ENCODE measurements around the gene USP20. TPM values are rescaled to one million over a fixed set of nuclear protein-coding genes. Genes with fewer than 3 reads are reported as not detected.

Gene USP20
- total RNA-seq, 4 donors from 2014 or later = 15.8 to 36.3 (median 22.6) TPM

DNA sequence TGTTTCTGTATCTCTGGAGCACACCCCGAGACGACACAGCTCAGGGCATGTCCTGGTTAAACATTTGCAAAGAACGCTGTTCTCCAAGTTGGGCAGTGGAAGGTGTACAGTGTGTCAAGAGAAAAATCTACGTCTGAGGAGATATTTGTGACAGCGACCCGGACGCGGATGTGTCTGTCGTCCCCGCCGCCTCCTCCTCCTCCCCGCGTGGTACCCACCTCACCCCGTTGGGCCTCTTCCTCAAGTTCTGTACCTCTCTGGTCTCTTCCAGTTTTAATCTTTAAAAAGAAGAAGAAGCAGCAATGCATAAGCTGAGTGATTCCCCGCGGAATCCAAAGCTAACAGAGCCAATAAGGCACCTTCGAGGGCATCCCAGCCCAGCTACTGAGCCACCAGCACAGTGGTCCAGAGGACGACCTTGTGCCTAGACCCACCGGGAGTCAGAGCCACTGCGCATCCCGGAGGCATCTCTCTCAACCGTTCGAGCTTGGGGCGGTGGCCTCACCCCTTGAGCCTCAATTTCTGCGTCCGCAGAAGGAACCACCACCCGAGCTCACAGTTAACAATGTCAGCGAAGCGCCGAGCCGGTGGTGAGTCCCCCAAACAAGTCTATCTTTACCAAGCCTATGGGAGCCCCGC lies 650 bp upstream of the USP20 start:
- TF ChIP-seq POLR2A (IDR thresholded peaks at IDR 0.05) = no peak
- TF ChIP-seq, protein P1, sequence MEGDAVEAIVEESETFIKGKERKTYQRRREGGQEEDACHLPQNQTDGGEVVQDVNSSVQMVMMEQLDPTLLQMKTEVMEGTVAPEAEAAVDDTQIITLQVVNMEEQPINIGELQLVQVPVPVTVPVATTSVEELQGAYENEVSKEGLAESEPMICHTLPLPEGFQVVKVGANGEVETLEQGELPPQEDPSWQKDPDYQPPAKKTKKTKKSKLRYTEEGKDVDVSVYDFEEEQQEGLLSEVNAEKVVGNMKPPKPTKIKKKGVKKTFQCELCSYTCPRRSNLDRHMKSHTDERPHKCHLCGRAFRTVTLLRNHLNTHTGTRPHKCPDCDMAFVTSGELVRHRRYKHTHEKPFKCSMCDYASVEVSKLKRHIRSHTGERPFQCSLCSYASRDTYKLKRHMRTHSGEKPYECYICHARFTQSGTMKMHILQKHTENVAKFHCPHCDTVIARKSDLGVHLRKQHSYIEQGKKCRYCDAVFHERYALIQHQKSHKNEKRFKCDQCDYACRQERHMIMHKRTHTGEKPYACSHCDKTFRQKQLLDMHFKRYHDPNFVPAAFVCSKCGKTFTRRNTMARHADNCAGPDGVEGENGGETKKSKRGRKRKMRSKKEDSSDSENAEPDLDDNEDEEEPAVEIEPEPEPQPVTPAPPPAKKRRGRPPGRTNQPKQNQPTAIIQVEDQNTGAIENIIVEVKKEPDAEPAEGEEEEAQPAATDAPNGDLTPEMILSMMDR (IDR thresholded peaks at IDR 0.05) = no peak
- Histone ChIP-seq H3K27ac (peak overlapping the region; percentile 84 to 88 (median 86)), H3K4me3 (peak overlapping the region; percentile 69 to 94 (median 76)), H3K9me3 (no peaks in the 10 kb centered on the region), H3K4me1 (peaks cover 0 to 33% (median 11%) of the 10 kb centered on the region in 4 donors), H3K27me3 (no peaks in the 10 kb centered on the region), H3K36me3 (peaks cover 0 to 37% (median 0%) of the 10 kb centered on the region in 3 donors)
- DNase-seq = peak in 2 of 3 donors; percentile 50 to 66

DNA sequence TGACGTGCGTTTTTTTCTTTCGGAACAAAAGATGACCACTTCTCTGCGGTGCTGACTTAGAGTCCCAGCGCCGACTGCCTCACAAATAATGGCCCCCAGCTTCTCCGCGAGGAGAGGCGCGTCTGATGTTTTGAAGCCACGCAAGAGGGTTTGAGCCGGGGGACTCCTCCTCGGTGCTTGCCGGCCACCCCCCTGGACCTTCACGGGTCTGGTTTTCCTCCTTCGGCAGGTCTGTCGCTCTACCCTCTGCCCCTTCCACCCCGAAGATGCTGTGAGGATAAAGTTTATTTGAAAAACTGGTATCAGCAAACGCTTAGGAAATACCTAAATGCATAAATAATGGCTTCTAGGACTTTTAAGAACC lies 584 bp downstream of the USP20 start:
- Histone ChIP-seq H3K4me3 (peak overlapping the region; percentile 69 to 94 (median 76)), H3K9me3 (no peaks in the 10 kb centered on the region), H3K27me3 (no peaks in the 10 kb centered on the region), H3K4me1 (peaks cover 0 to 36% (median 11%) of the 10 kb centered on the region in 4 donors), H3K36me3 (peaks cover 0 to 24% (median 0%) of the 10 kb centered on the region in 3 donors), H3K27ac (peak overlapping the region; percentile 84 to 88 (median 86))
- TF ChIP-seq, protein P1 (IDR thresholded peaks at IDR 0.05) = no peak
- TF ChIP-seq POLR2A (IDR thresholded peaks at IDR 0.05) = no peak
- DNase-seq = no peak

DNA sequence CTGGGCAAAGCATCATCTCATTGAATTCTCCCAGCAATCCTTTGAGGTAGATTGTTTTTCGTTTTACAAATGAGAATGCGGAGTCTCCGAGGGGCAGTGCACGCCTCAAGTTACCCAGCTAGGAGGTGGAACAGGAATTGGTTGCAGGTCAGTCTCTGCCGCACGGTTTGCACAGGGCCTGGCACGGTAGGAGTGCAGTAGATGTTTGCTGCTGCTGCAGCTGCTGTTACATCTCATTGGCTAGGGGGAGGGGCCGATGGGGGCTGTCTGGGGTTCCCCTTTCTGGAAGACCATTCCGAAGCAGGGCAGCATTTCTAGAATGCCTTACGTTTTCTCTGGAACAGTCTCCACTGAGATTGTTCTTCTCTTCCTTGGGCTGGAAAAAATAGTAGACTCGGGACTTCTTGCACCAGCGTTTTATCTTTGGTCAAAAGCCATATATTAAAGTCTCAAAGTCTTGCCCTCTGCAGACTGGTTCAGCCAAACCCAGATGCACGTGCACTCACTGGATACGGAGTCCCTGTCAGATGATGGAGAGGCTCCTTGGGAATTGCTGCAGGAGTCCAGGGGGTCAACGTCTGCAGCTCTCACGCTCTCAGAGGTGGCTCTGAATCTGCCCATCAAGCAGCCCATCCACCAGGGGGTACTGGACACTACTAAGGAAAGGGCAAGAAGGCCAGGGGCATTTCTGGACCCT lies 1.2 kb downstream of the USP20 start:
- H3K4me1 ChIP-seq = peaks cover 0 to 36% (median 11%) of the 10 kb centered on the region in 4 donors
- no peaks in the 10 kb centered on the region for H3K27me3 ChIP-seq
- no peak for TF ChIP-seq POLR2A (IDR thresholded peaks at IDR 0.05)
- TF ChIP-seq, protein P1 (IDR thresholded peaks at IDR 0.05) = no peak
- peak overlapping the region in 1 of 4 donors; percentile 88 for H3K27ac ChIP-seq
- H3K4me3 ChIP-seq = peak overlapping the region; percentile 69 to 94 (median 76)
- DNase-seq = peak in 2 of 3 donors; percentile 73 to 75
- H3K9me3 ChIP-seq = no peaks in the 10 kb centered on the region
- peaks cover 0 to 18% (median 0%) of the 10 kb centered on the region in 3 donors for H3K36me3 ChIP-seq

DNA sequence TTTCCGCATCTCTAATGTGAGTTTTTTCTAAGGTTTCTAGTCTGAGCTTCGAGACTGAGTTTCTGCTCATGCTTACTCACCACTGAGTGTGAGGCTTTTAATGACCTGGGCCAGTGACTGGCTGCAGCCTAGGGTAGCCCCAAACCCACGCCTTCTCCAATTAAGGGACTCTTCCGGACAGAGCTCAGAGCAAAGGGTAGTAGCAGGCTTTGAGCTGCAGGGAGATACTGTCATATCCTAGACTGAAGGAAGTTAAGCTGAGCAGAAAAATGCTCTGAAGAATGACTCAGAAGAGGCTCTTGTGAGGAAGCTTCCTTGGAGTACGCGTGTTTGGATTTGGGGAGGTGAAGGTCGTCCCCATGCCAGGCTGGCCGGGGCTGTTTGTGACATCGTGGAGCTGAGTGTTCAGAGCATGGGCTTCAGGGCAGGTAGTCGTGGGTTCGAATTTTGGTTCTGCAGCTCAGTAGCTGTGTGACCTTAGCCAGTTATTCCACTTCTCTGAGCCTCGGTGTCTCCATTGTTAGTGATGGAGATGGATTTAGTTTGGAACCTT lies 3.5 kb downstream of the USP20 start:
- peaks cover 0 to 31% (median 10%) of the 10 kb centered on the region in 4 donors for H3K4me1 ChIP-seq
- H3K9me3 ChIP-seq = no peaks in the 10 kb centered on the region
- H3K27me3 ChIP-seq = no peaks in the 10 kb centered on the region
- no peak for DNase-seq
- no peaks in the 10 kb centered on the region for H3K36me3 ChIP-seq
- H3K4me3 ChIP-seq = no peak overlapping the region
- no peak for TF ChIP-seq POLR2A (IDR thresholded peaks at IDR 0.05)
- TF ChIP-seq, protein P1 (IDR thresholded peaks at IDR 0.05) = no peak
- H3K27ac ChIP-seq = no peak overlapping the region

DNA sequence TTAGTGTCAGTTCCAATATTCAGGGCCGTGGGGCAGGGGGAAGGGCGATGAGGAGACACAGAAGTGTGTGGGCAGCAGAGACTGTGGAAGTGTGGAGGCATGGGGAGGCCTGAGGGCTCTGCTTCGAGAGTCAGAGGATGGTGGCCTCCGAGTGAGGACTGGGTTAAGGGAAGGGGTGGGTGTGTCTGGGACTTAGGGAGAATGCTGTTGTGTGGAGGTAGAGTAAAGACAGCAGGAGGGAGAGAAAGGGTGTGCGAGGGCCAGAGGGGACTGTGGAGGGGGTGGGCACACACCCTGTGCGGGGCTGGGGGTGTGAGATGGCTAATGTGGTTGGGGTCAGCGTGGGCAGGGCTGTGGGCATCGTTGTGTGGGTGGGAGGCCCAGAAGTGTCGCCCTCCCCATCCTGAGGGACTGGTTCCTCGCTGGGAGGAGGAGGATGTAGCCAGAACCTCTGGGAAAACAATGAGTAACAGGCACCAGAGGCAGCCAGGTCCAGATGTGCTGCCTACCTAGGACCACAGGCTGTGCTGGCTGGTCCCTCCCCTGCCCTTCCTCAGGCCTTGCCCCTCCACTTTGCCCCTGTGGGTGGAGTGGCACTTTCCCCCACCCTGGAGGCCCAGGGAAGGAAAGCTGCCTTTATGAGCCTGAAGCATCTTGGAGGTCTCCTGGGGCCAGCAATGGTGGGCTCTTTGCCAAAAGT lies 4.2 kb downstream of the USP20 start:
- H3K36me3 ChIP-seq = no peaks in the 10 kb centered on the region
- TF ChIP-seq, protein P1 (IDR thresholded peaks at IDR 0.05) = no peak
- TF ChIP-seq POLR2A (IDR thresholded peaks at IDR 0.05) = no peak

More for the DNA sequence above, 4.2 kb downstream of the USP20 start:
- Histone ChIP-seq H3K27ac (peak overlapping the region in 1 of 4 donors; percentile 38), H3K4me1 (peaks cover 0 to 24% (median 6%) of the 10 kb centered on the region in 4 donors), H3K9me3 (no peaks in the 10 kb centered on the region), H3K4me3 (no peak overlapping the region), H3K27me3 (no peaks in the 10 kb centered on the region)
- no peak for DNase-seq

Data from Peyer's patch (tissue), 4 donors.